Measurements from ENCODE around the gene TNNI3K. TPM values are rescaled to one million over a fixed set of nuclear protein-coding genes. Genes with fewer than 3 reads are reported as not detected.

Gene TNNI3K
- total RNA-seq, 1 donor = 1.3 TPM

DNA sequence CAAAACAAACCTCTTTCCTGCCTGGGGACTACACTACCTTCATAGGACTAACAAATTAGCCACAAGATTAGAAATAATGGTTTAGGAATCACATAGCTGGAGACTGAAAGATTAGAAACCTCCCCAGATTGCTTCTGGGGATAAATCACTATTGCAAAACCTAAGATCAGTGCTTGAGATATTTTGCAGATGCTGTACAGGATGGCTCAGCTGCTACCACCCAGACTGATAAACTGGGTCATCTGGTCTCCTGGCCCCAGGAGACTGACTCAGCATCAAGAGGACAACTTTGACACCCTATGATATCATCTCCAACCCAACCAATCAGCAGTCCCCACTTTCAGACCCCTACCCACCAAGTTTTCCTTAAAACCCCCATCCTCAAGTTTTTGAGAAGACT lies 140.2 kb downstream of the TNNI3K start:
- TF ChIP-seq, protein P1, sequence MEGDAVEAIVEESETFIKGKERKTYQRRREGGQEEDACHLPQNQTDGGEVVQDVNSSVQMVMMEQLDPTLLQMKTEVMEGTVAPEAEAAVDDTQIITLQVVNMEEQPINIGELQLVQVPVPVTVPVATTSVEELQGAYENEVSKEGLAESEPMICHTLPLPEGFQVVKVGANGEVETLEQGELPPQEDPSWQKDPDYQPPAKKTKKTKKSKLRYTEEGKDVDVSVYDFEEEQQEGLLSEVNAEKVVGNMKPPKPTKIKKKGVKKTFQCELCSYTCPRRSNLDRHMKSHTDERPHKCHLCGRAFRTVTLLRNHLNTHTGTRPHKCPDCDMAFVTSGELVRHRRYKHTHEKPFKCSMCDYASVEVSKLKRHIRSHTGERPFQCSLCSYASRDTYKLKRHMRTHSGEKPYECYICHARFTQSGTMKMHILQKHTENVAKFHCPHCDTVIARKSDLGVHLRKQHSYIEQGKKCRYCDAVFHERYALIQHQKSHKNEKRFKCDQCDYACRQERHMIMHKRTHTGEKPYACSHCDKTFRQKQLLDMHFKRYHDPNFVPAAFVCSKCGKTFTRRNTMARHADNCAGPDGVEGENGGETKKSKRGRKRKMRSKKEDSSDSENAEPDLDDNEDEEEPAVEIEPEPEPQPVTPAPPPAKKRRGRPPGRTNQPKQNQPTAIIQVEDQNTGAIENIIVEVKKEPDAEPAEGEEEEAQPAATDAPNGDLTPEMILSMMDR (IDR thresholded peaks at IDR 0.05; ENCODE audit: insufficient read depth, low read depth, low read length) = no peak
- DNase-seq (ENCODE audit: low read depth) = peak; percentile 1
- H3K4me3 ChIP-seq (ENCODE audit: low read depth, low read length) = no peak overlapping the region

DNA sequence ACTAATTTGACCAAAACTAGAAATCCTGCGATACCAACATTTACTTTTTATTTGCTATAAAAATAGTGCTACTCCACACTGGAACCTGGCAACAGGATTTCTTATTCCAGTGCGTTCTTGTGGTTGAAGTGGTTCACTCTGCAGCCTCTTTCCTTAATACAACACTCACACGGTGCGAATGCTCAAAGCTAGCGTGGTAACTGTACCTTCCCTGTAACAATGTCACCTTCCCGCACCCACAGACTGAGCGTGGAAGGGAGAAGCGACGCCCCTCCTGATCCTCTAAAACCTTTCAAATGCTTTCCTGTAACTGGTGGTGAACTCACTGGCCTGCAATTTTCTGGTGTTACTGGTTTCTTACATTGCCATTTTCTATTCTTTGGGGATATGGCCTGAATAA lies 145.1 kb downstream of the TNNI3K start:
- DNase-seq (ENCODE audit: low read depth) = no peak
- H3K4me3 ChIP-seq (ENCODE audit: low read depth, low read length) = no peak overlapping the region
- TF ChIP-seq, protein P1 (IDR thresholded peaks at IDR 0.05; ENCODE audit: insufficient read depth, low read depth, low read length) = no peak

DNA sequence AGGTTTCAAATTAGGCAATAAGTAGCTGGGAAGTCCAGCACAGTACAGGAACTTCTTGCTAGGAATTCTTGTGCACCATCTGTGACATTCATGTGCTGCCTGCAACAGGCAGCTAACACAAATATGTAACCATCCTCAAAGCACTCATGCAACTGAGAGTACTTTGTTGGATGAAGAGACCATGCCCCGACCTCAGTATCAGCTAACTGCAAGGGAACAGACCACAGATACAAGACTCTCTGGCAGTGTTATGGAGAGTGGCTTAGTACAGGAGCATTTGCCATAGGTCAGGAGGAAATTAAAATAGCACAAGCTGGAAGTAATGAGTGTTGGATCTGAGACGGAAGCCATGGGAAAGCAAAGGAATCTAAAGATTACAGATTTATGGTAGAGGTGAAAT lies 153.7 kb downstream of the TNNI3K start:
- TF ChIP-seq, protein P1 (IDR thresholded peaks at IDR 0.05; ENCODE audit: insufficient read depth, low read depth, low read length) = no peak
- no peak for DNase-seq (ENCODE audit: low read depth)
- H3K4me3 ChIP-seq (ENCODE audit: low read depth, low read length) = no peak overlapping the region

DNA sequence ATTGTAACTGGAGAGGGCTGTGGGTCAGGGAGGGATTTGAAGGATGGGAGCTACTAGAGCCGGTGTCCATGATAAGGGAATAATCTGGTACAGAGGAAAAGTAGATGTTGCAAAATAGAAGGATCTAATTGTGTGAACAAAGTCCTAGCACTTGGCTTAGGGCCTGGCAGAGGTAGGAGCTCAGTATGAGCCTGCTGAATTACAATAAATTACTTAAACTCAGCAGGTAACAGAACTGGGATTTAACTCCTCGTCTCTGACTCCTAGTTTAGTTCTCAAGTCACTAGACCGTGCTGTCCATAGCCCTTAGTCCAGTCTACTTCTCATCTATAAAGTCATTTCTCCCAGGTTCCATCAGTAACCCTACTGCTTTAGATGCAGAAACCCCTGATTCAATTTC lies 157.0 kb downstream of the TNNI3K start:
- DNase-seq (ENCODE audit: low read depth) = no peak
- no peak overlapping the region for H3K4me3 ChIP-seq (ENCODE audit: low read depth, low read length)
- TF ChIP-seq, protein P1 (IDR thresholded peaks at IDR 0.05; ENCODE audit: insufficient read depth, low read depth, low read length) = no peak

DNA sequence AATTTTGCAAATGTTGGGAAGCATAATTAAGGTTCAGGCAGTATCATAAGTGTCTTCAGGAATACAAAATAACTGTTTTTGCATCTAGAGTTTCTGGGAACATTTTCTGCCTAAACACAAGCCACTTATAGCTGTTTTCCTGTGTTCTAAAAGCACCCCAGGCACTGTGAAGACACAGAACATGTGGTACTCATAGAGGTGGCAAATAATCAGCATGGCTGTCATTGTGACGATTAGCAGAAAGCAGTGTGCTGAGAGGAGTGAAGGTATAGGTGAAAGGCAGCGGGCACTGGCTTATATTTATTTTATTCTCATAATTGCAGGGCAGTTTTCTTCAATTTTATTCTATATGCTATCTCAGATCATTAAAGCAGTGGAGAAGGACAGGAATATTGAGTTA lies 157.7 kb downstream of the TNNI3K start:
- TF ChIP-seq, protein P1 (IDR thresholded peaks at IDR 0.05; ENCODE audit: insufficient read depth, low read depth, low read length) = no peak
- no peak overlapping the region for H3K4me3 ChIP-seq (ENCODE audit: low read depth, low read length)
- no peak for DNase-seq (ENCODE audit: low read depth)

DNA sequence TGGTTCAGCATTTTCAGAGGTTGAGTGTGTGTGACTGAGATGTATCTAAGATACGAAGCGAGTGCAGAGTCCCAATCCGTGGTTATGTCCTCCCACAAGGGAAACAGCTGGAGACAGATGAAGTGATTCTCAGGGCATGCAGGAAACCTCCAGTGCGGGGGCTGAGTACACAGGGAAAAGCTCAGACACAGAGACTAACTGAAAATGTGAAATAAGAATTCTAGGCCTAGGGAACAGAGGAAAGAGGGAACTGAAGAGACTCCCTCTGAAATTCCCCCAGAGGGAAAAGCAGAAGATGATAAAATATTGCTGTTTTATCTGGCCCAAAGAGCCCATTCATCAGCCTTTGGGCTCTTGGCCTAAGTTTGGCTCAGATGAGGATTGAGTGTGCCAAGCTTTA lies 160.4 kb downstream of the TNNI3K start:
- TF ChIP-seq, protein P1 (IDR thresholded peaks at IDR 0.05; ENCODE audit: insufficient read depth, low read depth, low read length) = no peak
- DNase-seq (ENCODE audit: low read depth) = peak; percentile 3
- no peak overlapping the region for H3K4me3 ChIP-seq (ENCODE audit: low read depth, low read length)

DNA sequence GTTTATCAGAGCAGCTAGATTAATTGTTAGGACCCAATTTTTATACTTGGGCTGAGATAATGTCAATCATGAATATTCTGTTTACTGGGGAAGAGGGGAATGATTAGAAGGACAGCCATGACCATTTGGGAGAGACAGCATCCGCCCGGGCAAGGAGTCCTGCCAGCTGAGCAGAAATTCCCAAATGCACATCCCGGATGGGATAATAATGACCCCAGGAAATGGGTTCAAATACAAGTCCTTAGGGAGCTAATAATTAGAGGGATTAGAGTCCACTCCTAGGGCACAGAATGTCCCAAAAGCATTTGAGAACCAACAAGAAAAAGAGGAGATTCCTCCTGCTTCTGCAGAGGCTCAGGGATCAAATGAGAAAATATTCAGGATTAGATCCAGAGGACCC lies 161.3 kb downstream of the TNNI3K start:
- TF ChIP-seq, protein P1 (IDR thresholded peaks at IDR 0.05; ENCODE audit: insufficient read depth, low read depth, low read length) = no peak
- no peak for DNase-seq (ENCODE audit: low read depth)

More for the DNA sequence above, 161.3 kb downstream of the TNNI3K start:
- no peak overlapping the region for H3K4me3 ChIP-seq (ENCODE audit: low read depth, low read length)
